HS-27A (cell line): ENCODE measurements around the gene MYRF.

ENCODE experiments used
- DNase-seq: peaks from one replicate; pipeline ENCODE4 v3.0.0-alpha.2; 2012; ENCODE audit warnings: low read depth, missing footprints

MYRF gene

GRCh38 chr11:61718621-61719302 is 33.7 kb upstream of the MYRF start:
- DNase-seq: no peak

GRCh38 chr11:61719978-61720377 is 32.5 kb upstream of the MYRF start:
- DNase-seq: no peak

- no peak for DNase-seq
These were observed 31.8 kb upstream of the MYRF start for GRCh38 chr11:61720597-61720996.

GRCh38 chr11:61724437-61724836 is 28.0 kb upstream of the MYRF start:
- DNase-seq: no peak

- no peak for DNase-seq
These were observed 26.6 kb upstream of the MYRF start for GRCh38 chr11:61725781-61726231.

GRCh38 chr11:61726775-61727174 is 25.7 kb upstream of the MYRF start:
- no peak for DNase-seq

GRCh38 chr11:61727401-61727811 is 25.0 kb upstream of the MYRF start:
- no peak for DNase-seq

- DNase-seq: no peak
These were observed 24.1 kb upstream of the MYRF start for GRCh38 chr11:61728066-61728939.

GRCh38 chr11:61728940-61729219 is 23.6 kb upstream of the MYRF start:
- no peak for DNase-seq

- DNase-seq: no peak
These were observed 22.0 kb upstream of the MYRF start for GRCh38 chr11:61730240-61730994.

GRCh38 chr11:61731211-61731951 is 21.1 kb upstream of the MYRF start:
- no peak for DNase-seq

- DNase-seq: no peak
These were observed 20.3 kb upstream of the MYRF start for GRCh38 chr11:61731952-61732675.

GRCh38 chr11:61732705-61733104 is 19.7 kb upstream of the MYRF start:
- DNase-seq: no peak

GRCh38 chr11:61733120-61733978 is 19.1 kb upstream of the MYRF start:
- DNase-seq: peak; percentile 35

GRCh38 chr11:61734767-61735166 is 17.7 kb upstream of the MYRF start:
- no peak for DNase-seq

- no peak for DNase-seq
These were observed 17.0 kb upstream of the MYRF start for GRCh38 chr11:61735391-61735790.

GRCh38 chr11:61736310-61736709 is 16.1 kb upstream of the MYRF start:
- DNase-seq: no peak

GRCh38 chr11:61737131-61737530 is 15.3 kb upstream of the MYRF start:
- no peak for DNase-seq

- no peak for DNase-seq
These were observed 14.6 kb upstream of the MYRF start for GRCh38 chr11:61737636-61738386.

- no peak for DNase-seq
These were observed 13.7 kb upstream of the MYRF start for GRCh38 chr11:61738776-61739175.
